Epithelial cell of esophagus (primary cell): ENCODE measurements around the gene NFYC.

Source experiments
- DNase-seq: peaks from one replicate; pipeline ENCODE4 v3.0.0; 2010; ENCODE audit warnings: low read depth
- H3K4me3 ChIP-seq: 2 replicates; pipeline ENCODE4 v1.5.1; 2011; ENCODE audit warnings: mild to moderate bottlenecking, low read length, control low read depth
- TF ChIP-seq, protein P1 (sequence below): IDR thresholded peaks from 2 replicates; pipeline ENCODE4 v1.5.1; 2011; ENCODE audit warnings: low read depth, mild to moderate bottlenecking, low read length, control low read depth, inconsistent platforms; ENCODE audit not compliant: insufficient read depth; ENCODE audit errors: missing control alignments

Gene NFYC

DNA sequence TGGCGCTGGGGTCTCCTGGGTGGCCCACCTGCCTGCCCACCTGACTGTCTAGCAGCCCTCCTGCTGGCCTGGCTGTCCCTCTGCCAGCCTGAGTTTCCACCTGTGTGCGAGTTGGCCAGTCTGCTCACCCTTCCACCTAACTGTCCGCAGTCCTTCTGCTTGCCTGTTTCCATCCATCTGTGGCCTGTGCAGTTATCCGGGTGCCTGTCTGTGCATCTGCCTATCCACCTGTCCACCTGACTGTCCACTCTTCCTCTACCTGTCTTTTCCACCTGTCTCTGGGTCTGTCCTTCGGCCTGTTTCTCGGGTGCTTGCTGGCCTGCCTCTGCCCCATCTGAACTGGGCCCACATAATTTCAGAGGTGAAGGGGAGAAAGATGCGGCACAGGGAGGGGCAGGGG lies 93.9 kb downstream of the NFYC start:
- DNase-seq = no peak
- TF ChIP-seq, protein P1, sequence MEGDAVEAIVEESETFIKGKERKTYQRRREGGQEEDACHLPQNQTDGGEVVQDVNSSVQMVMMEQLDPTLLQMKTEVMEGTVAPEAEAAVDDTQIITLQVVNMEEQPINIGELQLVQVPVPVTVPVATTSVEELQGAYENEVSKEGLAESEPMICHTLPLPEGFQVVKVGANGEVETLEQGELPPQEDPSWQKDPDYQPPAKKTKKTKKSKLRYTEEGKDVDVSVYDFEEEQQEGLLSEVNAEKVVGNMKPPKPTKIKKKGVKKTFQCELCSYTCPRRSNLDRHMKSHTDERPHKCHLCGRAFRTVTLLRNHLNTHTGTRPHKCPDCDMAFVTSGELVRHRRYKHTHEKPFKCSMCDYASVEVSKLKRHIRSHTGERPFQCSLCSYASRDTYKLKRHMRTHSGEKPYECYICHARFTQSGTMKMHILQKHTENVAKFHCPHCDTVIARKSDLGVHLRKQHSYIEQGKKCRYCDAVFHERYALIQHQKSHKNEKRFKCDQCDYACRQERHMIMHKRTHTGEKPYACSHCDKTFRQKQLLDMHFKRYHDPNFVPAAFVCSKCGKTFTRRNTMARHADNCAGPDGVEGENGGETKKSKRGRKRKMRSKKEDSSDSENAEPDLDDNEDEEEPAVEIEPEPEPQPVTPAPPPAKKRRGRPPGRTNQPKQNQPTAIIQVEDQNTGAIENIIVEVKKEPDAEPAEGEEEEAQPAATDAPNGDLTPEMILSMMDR = no peak
- no peak overlapping the region for H3K4me3 ChIP-seq

DNA sequence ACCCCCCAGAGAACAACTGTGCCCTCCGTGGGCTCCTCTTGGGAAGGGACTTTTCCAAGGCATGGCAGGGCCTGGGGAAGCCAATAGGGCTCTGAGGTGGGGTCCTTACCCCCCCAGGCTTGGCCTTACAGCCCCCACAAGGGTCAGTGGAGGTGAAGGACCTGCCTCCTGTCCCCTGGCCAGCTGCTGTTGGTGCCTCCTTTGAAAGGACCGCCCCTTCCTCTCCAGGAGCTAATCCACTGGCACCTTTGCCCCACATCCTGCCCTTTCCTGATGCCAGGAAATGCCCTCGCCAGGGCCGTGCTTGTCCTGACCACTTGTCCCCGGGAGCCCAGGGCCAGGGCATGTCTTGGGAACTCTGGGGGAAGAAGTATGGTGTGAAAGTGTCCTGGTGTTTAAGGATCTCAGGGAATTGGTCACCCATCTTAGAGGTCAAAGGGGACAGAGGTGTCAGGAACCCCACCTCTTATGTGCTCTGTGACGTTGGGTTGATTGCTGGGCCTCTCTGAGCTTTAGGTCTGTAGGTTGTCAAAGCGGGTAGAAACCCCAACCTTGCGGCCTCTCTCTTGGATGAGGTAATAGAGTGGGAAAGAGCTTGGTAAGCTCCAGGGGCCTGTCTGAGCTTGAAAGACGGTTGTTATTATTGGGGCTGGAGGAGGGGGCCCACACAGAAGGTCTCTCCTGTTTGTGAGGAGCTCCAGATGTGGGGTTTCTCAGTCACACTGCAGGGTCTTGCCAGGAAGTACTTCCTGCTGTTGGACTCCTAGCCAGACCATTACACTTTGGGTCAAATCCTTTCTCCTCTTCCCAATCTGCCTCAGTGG lies 94.9 kb downstream of the NFYC start:
- no peak for DNase-seq
- no peak overlapping the region for H3K4me3 ChIP-seq
- TF ChIP-seq, protein P1 = no peak

DNA sequence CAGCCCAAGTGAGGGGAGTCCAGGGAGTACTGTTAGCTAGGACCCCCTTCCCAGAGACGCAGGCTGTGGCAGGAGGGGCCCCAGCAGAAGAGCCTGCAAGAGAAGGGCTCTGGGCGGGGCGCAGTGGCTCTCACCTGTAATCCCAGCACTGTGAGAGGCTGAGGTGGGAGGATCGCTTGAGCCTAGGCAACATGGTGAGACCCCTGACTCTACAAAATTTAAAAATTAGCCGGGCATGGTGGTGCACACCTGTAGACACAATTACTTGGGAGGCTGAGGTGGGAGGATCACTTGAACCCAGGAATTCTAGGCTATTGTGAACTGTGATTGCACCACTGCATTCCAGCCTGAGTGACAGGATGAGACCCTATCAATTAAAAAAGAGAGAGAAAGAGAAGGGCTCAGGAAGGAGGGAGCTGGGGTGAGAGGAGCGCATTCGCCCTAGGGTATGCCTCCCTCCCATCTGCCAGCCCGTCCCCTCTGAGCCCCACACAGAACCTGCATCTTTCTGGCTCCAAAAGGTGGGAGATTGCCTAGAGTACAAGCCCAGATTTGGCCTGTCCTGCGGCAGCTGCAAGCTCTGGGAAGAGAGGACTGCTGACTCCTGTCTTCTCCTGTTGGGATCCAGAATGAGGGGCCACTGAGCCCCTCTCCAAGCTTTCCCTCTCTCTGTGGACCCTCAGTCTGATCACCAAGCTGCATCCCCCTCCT lies 95.6 kb downstream of the NFYC start:
- DNase-seq = no peak
- no peak overlapping the region for H3K4me3 ChIP-seq
- TF ChIP-seq, protein P1 = no peak

DNA sequence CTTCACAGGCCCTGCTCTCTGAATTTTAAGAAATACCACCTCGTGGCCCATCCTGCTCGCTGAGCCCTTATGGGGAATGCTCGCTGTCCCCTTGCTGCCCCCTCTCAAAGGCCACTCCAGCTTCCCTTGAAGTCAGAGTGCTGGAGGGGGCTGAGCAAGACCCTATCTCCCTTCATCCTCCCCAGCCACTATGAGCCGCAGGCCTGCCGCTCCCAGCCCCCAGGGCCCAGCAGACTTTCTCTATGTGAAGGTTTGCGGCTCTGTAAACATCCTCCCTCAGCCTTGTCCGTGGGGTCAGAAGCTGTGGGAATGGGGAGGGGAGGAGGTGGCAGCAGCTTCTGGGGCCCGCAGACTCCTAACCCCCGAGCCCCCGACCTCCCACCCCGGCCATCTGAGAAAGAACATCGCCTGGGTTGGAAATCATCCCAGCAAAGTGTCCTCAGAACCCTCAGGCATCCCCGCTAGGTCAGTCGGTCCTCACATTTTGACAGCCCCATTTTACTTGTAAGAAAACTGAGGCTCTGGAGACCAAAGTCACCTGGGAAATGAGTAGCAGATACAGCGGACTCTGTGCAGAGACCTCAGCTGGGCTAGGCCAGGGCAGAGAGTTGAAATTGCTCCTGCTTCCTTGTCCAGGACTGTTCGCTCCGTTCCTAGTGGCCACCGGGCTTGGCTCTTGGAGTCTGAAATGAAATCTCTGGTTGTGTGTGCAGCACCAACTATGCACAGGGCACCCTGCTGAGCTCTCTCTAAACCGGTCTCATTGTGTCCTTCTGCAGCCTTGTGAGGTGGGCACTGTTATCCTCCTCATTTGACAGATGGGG lies 96.4 kb downstream of the NFYC start:
- no peak for DNase-seq
- TF ChIP-seq, protein P1 = no peak

DNA sequence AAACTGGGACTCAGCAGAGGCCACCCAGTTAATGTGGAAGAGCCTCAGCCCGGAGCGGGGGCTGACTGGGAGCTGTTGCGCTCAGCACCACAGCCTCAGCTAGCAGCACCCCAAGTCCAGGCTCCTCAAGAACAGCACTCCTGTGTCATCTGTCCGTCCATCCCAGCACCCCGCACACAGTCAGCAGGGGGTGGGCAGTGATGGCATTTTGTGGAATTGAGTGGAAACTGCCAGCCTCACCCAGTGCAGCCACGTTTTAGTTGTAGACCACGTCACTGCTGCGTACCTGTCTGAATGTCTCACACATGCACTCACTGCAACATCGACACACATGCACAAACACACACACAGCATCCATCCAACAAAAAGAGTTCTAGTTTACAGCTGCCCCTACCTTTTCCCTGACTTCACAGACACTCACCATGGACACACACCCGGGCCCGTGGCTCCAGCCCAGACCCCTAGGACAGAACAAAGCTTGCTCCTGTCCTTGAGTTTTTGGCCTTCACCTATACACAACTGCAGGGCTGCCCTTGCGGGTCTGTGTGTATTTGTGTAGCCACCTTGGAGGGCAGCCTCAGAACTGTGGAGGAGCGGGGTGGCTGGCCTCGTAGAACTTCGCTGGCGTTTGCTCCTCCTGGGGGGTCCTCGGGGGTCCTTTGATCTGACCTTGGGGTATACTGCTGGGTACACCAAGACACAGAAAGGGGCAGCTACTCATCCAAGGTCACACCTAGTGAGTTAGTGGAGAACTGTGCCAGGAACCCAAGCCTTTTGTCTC lies 97.2 kb downstream of the NFYC start:
- TF ChIP-seq, protein P1 = no peak
- no peak for DNase-seq
- no peak overlapping the region for H3K4me3 ChIP-seq

More for the DNA sequence above, 96.4 kb downstream of the NFYC start:
- no peak overlapping the region for H3K4me3 ChIP-seq

DNA sequence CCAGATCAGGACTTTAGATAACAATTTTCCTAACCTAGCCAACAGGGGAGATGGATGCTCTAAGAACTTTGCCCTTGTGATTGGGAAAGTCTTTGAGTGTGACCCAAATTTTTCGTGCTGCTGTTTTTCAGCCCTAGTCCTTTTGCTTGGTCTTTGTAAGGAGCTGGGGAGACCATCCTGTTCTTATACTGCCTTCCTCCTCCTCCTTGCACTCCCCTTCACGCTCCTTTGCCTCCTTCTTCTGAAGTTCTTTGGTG lies 97.8 kb downstream of the NFYC start:
- TF ChIP-seq, protein P1 = no peak
- H3K4me3 ChIP-seq = no peak overlapping the region
- DNase-seq = no peak
